ENCODE data around the gene LPIN1.
"Not testable (repeated sequence)": the region's sequence is repeated elsewhere in the genome, so short reads cannot be mapped to it uniquely, and the experiment has no call there.

LPIN1 gene

GRCh38 chr2:11788461-11789124 lies 42.2 kb downstream of the LPIN1 start:
- no peak for DNase-seq

- DNase-seq = no peak
Observed at GRCh38 chr2:11789243-11789642, 42.8 kb downstream of the LPIN1 start.

GRCh38 chr2:11790228-11790627 lies 43.8 kb downstream of the LPIN1 start:
- DNase-seq = no peak

- no peak for DNase-seq
Observed at GRCh38 chr2:11795590-11795989, 49.2 kb downstream of the LPIN1 start.

GRCh38 chr2:11796190-11797171 lies 50.0 kb downstream of the LPIN1 start:
- DNase-seq = no peak

- DNase-seq = no peak
Observed at GRCh38 chr2:11797846-11798245, 51.4 kb downstream of the LPIN1 start.

GRCh38 chr2:11798701-11799435 lies 52.4 kb downstream of the LPIN1 start:
- no peak for DNase-seq

GRCh38 chr2:11799826-11800225 lies 53.4 kb downstream of the LPIN1 start:
- DNase-seq = no peak

- no peak for DNase-seq
Observed at GRCh38 chr2:11802782-11803191, 56.4 kb downstream of the LPIN1 start.

GRCh38 chr2:11805024-11805423 lies 58.6 kb downstream of the LPIN1 start:
- DNase-seq = no peak

- no peak for DNase-seq
Observed at GRCh38 chr2:11805920-11806319, 59.5 kb downstream of the LPIN1 start.

- DNase-seq = no peak
Observed at GRCh38 chr2:11807156-11808015, 61.0 kb downstream of the LPIN1 start.

GRCh38 chr2:11808016-11808400 lies 61.6 kb downstream of the LPIN1 start:
- no peak for DNase-seq

GRCh38 chr2:11809586-11810236 lies 63.3 kb downstream of the LPIN1 start:
- no peak for DNase-seq

- no peak for DNase-seq
Observed at GRCh38 chr2:11810237-11810977, 64.0 kb downstream of the LPIN1 start.

GRCh38 chr2:11811036-11811654 lies 64.7 kb downstream of the LPIN1 start:
- DNase-seq = no peak

GRCh38 chr2:11812466-11813248 lies 66.2 kb downstream of the LPIN1 start:
- DNase-seq = no peak

GRCh38 chr2:11813345-11813744 lies 66.9 kb downstream of the LPIN1 start:
- not testable (repeated sequence) for DNase-seq

- DNase-seq = no peak
Observed at GRCh38 chr2:11813951-11814350, 67.5 kb downstream of the LPIN1 start.

- no peak for DNase-seq
Observed at GRCh38 chr2:11814979-11815510, 68.6 kb downstream of the LPIN1 start.
